ENCODE measurements around the gene PUM1.
"Not testable (repeated sequence)": the region's sequence is repeated elsewhere in the genome, so short reads cannot be mapped to it uniquely, and the experiment has no call there.

Gene PUM1

GRCh38 chr1:30955448-30956015 lies 110.0 kb downstream of the PUM1 start:
- no peak for DNase-seq

- DNase-seq: no peak
Observed at GRCh38 chr1:30953685-30954084, 111.8 kb downstream of the PUM1 start.

- no peak for DNase-seq
Observed at GRCh38 chr1:30952098-30952497, 113.4 kb downstream of the PUM1 start.

- no peak for DNase-seq
Observed at GRCh38 chr1:30950700-30951099, 114.8 kb downstream of the PUM1 start.

- no peak for DNase-seq
Observed at GRCh38 chr1:30950053-30950452, 115.5 kb downstream of the PUM1 start.

- not testable (repeated sequence) for DNase-seq
Observed at GRCh38 chr1:30949487-30949838, 116.1 kb downstream of the PUM1 start.

- DNase-seq: not testable (repeated sequence)
Observed at GRCh38 chr1:30948813-30949486, 116.6 kb downstream of the PUM1 start.

- DNase-seq: no peak
Observed at GRCh38 chr1:30948278-30948677, 117.2 kb downstream of the PUM1 start.

- DNase-seq: no peak
Observed at GRCh38 chr1:30947212-30947611, 118.3 kb downstream of the PUM1 start.

- DNase-seq: no peak
Observed at GRCh38 chr1:30942326-30942963, 123.1 kb downstream of the PUM1 start.

- no peak for DNase-seq
Observed at GRCh38 chr1:30940541-30940940, 125.0 kb downstream of the PUM1 start.

GRCh38 chr1:30936541-30937171 lies 128.9 kb downstream of the PUM1 start:
- DNase-seq: no peak

GRCh38 chr1:30935758-30936157 lies 129.8 kb downstream of the PUM1 start:
- not testable (repeated sequence) for DNase-seq

- DNase-seq: no peak
Observed at GRCh38 chr1:30934613-30935012, 130.9 kb downstream of the PUM1 start.

- no peak for DNase-seq
Observed at GRCh38 chr1:30933874-30934252, 131.7 kb downstream of the PUM1 start.

- DNase-seq: no peak
Observed at GRCh38 chr1:30930631-30931173, 134.8 kb downstream of the PUM1 start.

GRCh38 chr1:30929944-30930525 lies 135.5 kb downstream of the PUM1 start:
- DNase-seq: no peak

- peak; percentile 31 for DNase-seq
Observed at GRCh38 chr1:30929135-30929889, 136.2 kb downstream of the PUM1 start.

GRCh38 chr1:30928789-30929134 lies 136.8 kb downstream of the PUM1 start:
- no peak for DNase-seq

GRCh38 chr1:30928171-30928570 lies 137.3 kb downstream of the PUM1 start:
- DNase-seq: no peak

GRCh38 chr1:30927448-30927847 lies 138.1 kb downstream of the PUM1 start:
- DNase-seq: no peak

GRCh38 chr1:30923597-30923996 lies 141.9 kb downstream of the PUM1 start:
- no peak for DNase-seq

GRCh38 chr1:30920827-30921226 lies 144.7 kb downstream of the PUM1 start:
- DNase-seq: no peak

Measured in activated gamma-delta T cell treated with Interleukin-2 at 50 U/mL for 16 hours (primary cell).